Measurements from ENCODE around the gene ASB1. TPM values are rescaled to one million over a fixed set of nuclear protein-coding genes. Genes with fewer than 3 reads are reported as not detected.
"Not testable (repeated sequence)": the region's sequence is repeated elsewhere in the genome, so short reads cannot be mapped to it uniquely, and the experiment has no call there.

ASB1 gene
- total RNA-seq, 1 donor: 27.9 TPM

DNA sequence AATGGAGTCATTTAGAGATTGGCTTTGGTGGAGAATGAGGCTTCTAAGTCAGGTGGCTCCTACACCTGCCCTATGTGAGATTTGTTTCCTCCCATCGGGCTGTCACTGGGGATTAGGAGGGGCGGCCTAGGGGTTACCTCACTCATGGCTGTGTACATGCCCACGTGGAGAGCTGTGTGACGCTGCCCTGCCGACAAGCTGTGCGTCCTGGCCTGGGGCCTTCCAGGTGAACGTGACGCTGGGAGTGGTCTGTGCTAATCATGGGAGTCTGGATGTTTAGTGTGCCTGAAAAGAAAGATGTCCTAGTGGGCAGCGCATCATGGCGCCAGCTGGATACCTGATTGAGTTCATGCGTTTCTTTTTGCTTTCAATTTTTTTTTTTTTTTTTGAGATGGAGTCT lies 14.0 kb downstream of the ASB1 start:
- Histone ChIP-seq H2AFZ (ENCODE audit: low read length) (no peak overlapping the region), H3K27me3 (ENCODE audit: insufficient read depth, low read length) (no peaks in the 10 kb centered on the region), H3K9me3 (ENCODE audit: low read depth, low read length) (no peaks in the 10 kb centered on the region), H3K4me1 (ENCODE audit: insufficient read depth, low read length) (peaks cover 65% of the 10 kb centered on the region), H3K4me3 (ENCODE audit: insufficient read depth, low read length) (no peak overlapping the region), H4K20me1 (ENCODE audit: insufficient read depth, low read length) (no peaks in the 10 kb centered on the region), H3K36me3 (ENCODE audit: insufficient read depth, low read length) (peaks cover 60% of the 10 kb centered on the region), H3K4me2 (ENCODE audit: insufficient read depth, low read length) (no peak overlapping the region), H3K27ac (ENCODE audit: low read depth, low read length) (peak overlapping the region; percentile 99), H3K79me2 (ENCODE audit: insufficient read depth, low read length) (peaks cover 92% of the 10 kb centered on the region)
- no peak for DNase-seq (ENCODE audit: insufficient read length, low spot score, missing footprints)
- TF ChIP-seq, protein P1, sequence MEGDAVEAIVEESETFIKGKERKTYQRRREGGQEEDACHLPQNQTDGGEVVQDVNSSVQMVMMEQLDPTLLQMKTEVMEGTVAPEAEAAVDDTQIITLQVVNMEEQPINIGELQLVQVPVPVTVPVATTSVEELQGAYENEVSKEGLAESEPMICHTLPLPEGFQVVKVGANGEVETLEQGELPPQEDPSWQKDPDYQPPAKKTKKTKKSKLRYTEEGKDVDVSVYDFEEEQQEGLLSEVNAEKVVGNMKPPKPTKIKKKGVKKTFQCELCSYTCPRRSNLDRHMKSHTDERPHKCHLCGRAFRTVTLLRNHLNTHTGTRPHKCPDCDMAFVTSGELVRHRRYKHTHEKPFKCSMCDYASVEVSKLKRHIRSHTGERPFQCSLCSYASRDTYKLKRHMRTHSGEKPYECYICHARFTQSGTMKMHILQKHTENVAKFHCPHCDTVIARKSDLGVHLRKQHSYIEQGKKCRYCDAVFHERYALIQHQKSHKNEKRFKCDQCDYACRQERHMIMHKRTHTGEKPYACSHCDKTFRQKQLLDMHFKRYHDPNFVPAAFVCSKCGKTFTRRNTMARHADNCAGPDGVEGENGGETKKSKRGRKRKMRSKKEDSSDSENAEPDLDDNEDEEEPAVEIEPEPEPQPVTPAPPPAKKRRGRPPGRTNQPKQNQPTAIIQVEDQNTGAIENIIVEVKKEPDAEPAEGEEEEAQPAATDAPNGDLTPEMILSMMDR (IDR thresholded peaks at IDR 0.05; ENCODE audit: extremely low read depth, low read depth, low read length): no peak

DNA sequence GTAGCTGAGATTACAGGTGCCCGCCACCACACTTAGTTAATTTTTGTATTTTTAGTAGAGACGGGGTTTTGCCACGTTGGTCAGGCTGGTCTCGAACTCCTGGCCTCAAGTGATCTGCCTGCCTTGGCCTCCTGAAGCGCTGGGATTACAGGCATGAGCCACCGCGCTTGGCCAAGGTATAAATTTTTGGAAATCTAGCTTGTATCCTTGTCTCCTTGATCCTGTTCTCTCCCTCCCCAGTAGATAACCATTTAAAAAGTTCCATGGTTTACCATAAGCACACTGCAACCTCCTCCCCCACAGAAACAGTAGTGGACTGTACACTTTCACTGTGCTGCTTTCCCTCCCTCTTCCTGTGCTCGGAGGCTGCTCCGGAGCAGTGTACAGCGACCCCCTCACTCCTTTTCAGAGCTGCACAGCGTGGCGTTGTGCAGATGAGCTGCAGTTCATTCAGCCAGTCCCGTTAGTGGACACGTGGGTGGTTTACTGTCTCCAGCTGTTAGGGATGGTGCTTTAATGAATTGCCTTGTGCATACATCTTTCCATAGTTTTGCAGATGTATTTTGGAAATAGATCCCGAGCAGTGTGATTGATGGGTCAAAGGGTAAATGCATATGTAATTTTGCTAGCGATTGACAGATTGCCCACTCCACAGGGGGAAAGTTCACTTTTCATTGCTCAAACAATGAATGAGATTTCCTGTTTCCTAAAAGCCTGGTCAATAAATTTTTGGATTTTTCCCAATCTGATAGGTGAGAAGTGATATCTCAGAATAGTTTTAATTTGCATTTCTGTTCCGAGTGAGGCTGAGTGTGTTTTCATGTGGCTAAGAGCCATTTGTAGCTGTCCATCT lies 14.8 kb downstream of the ASB1 start:
- Histone ChIP-seq H3K27me3 (ENCODE audit: insufficient read depth, low read length) (no peaks in the 10 kb centered on the region), H3K36me3 (ENCODE audit: insufficient read depth, low read length) (peaks cover 60% of the 10 kb centered on the region), H3K27ac (ENCODE audit: low read depth, low read length) (peak overlapping the region; percentile 99), H2AFZ (ENCODE audit: low read length) (no peak overlapping the region), H3K4me1 (ENCODE audit: insufficient read depth, low read length) (peaks cover 57% of the 10 kb centered on the region), H3K79me2 (ENCODE audit: insufficient read depth, low read length) (peaks cover 92% of the 10 kb centered on the region), H3K4me3 (ENCODE audit: insufficient read depth, low read length) (no peak overlapping the region), H3K4me2 (ENCODE audit: insufficient read depth, low read length) (peak overlapping the region; percentile 58), H3K9me3 (ENCODE audit: low read depth, low read length) (no peaks in the 10 kb centered on the region), H4K20me1 (ENCODE audit: insufficient read depth, low read length) (no peaks in the 10 kb centered on the region)
- no peak for DNase-seq (ENCODE audit: insufficient read length, low spot score, missing footprints)
- TF ChIP-seq, protein P1 (IDR thresholded peaks at IDR 0.05; ENCODE audit: extremely low read depth, low read depth, low read length): no peak

DNA sequence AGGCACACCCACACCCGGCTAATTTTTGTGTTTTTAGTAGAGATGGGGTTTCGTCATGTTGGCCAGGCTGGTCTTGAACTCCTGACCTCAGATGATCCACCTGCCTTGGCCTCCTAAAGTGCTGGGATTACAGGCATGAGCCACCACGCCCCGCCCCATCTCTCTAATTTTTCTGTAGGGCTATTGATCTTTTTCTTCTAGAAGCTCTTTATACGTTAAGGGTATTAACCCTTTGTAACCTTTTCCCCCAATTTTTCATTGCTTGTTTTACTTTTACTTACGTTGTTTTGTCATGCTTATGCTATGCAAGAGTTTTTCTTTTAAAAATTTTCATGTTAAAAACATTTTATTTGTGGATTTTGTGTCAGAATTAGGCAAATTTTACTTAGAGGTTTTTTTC lies 15.5 kb downstream of the ASB1 start:
- not testable (repeated sequence) for H3K4me3 ChIP-seq (ENCODE audit: insufficient read depth, low read length); H3K9me3 ChIP-seq (ENCODE audit: low read depth, low read length); H3K27me3 ChIP-seq (ENCODE audit: insufficient read depth, low read length); H2AFZ ChIP-seq (ENCODE audit: low read length); H4K20me1 ChIP-seq (ENCODE audit: insufficient read depth, low read length); DNase-seq (ENCODE audit: insufficient read length, low spot score, missing footprints)
- Histone ChIP-seq H3K79me2 (ENCODE audit: insufficient read depth, low read length) (peaks cover 92% of the 10 kb centered on the region), H3K4me2 (ENCODE audit: insufficient read depth, low read length) (peak overlapping the region; percentile 58), H3K27ac (ENCODE audit: low read depth, low read length) (peak overlapping the region; percentile 99), H3K36me3 (ENCODE audit: insufficient read depth, low read length) (peaks cover 61% of the 10 kb centered on the region), H3K4me1 (ENCODE audit: insufficient read depth, low read length) (peaks cover 50% of the 10 kb centered on the region)

DNA sequence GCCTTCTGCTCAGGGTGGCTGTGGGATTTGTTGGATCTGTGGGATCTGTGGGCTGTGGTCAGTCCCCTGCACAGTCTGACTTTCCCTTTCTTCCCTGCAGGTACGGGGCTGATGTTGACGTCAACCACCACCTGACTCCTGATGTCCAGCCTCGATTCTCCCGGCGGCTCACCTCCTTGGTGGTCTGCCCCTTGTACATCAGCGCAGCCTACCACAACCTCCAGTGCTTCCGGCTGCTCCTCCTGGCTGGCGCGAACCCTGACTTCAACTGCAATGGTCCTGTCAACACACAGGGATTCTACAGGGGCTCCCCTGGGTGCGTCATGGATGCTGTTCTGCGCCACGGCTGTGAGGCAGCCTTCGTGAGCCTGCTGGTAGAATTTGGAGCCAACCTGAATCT lies 17.5 kb downstream of the ASB1 start:
- peaks cover 6% of the 10 kb centered on the region for H4K20me1 ChIP-seq (ENCODE audit: insufficient read depth, low read length)
- H3K36me3 ChIP-seq (ENCODE audit: insufficient read depth, low read length): peaks cover 73% of the 10 kb centered on the region
- H3K9me3 ChIP-seq (ENCODE audit: low read depth, low read length): no peaks in the 10 kb centered on the region
- H3K27ac ChIP-seq (ENCODE audit: low read depth, low read length): peak overlapping the region; percentile 99
- H3K4me3 ChIP-seq (ENCODE audit: insufficient read depth, low read length): no peak overlapping the region
- no peak overlapping the region for H2AFZ ChIP-seq (ENCODE audit: low read length)
- DNase-seq (ENCODE audit: insufficient read length, low spot score, missing footprints): no peak
- H3K4me1 ChIP-seq (ENCODE audit: insufficient read depth, low read length): peaks cover 33% of the 10 kb centered on the region
- H3K79me2 ChIP-seq (ENCODE audit: insufficient read depth, low read length): peaks cover 94% of the 10 kb centered on the region
- H3K27me3 ChIP-seq (ENCODE audit: insufficient read depth, low read length): no peaks in the 10 kb centered on the region
- no peak overlapping the region for H3K4me2 ChIP-seq (ENCODE audit: insufficient read depth, low read length)
- TF ChIP-seq, protein P1 (IDR thresholded peaks at IDR 0.05; ENCODE audit: extremely low read depth, low read depth, low read length): no peak
